T-helper 2 cell (primary cell): ENCODE measurements around the gene PLEKHA4.
"Not testable (repeated sequence)": the region's sequence is repeated elsewhere in the genome, so short reads cannot be mapped to it uniquely, and the experiment has no call there.

Source experiments
- DNase-seq, 5 experiments: peaks; one replicate each; pipeline versions ENCODE4 v3.0.0 to v3.0.0-alpha.2; 2012 to 2022

Gene PLEKHA4

GRCh38 chr19:48796298-48797083 is 71.9 kb downstream of the PLEKHA4 start:
- DNase-seq: no peak

GRCh38 chr19:48795685-48796070 is 72.7 kb downstream of the PLEKHA4 start:
- DNase-seq: no peak

- DNase-seq: peak; percentile 63 to 93 (median 79)
These were observed 73.2 kb downstream of the PLEKHA4 start for GRCh38 chr19:48795055-48795684.

GRCh38 chr19:48794291-48794690 is 74.1 kb downstream of the PLEKHA4 start:
- DNase-seq: no peak

- DNase-seq: no peak
These were observed 75.1 kb downstream of the PLEKHA4 start for GRCh38 chr19:48793271-48793670.

DNA sequence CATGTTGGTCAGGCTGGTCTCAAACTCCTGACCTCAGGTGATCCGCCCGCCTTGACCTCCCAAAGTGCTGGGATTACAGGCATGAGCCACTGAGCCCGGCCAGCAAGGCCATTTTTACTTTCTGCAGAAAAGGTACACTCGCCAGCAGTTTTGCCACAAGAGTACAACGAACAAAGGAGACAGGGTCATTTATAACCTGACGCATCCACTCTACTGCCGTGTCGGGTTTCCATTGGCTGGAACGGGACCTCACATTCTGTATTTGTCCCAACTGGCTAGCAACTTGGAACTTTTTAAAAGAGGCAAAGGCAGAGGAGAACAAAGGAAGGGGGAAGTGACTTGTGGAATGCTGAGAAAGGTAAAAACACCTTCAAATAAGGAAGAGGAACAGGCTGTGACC is 81.1 kb downstream of the PLEKHA4 start:
- DNase-seq: not testable (repeated sequence)
